ENCODE results near the gene SUSD2.

Gene SUSD2

DNA sequence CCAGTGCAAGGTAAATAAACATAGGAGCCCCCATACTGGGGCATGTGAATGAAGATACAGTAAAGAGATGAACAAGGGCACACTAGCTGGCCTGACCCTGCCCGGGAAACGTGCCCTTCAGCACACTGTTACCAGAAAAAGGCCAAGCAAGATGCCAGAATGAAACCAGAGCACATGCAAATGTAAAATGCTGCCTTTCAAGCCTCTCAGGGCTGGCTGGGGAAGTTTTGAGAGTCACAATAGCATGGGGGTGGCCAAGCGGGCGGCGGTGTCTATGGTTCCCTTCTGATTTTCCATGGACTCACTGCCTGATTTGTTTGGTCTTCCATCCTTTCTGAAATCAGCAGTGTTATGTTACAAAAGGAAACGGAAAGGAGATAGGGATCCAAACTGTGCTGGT is 18.9 kb upstream of the SUSD2 start:
- H3K27me3 ChIP-seq (replicated peaks in 2 of 5; ENCODE audit: control insufficient read depth in 4 of 5, insufficient read depth in 5 of 5, low read length in 4 of 5): no peaks in the 10 kb centered on the region
- POLR2A ChIA-PET: no interaction called here
- H3K36me3 ChIP-seq (ENCODE audit: control insufficient read depth in 4 of 4, insufficient read depth in 4 of 4, low read length in 3 of 4): peaks cover 10 to 93% (median 57%) of the 10 kb centered on the region in 4 experiments
- H3K27ac ChIP-seq (ENCODE audit: insufficient read depth in 1 of 2, low read depth in 1 of 2, low read length in 2 of 2, poor library complexity in 1 of 2, severe bottlenecking in 2 of 2): no peak overlapping the region
- no peak for DNase-seq
- H3K9me3 ChIP-seq (ENCODE audit: control extremely low read depth in 1 of 5, control insufficient read depth in 4 of 5, insufficient read depth in 2 of 5, low read depth in 1 of 5, low read length in 4 of 5): no peaks in the 10 kb centered on the region
- peaks cover 2 to 34% (median 27%) of the 10 kb centered on the region in 4 experiments for H3K4me1 ChIP-seq (ENCODE audit: control extremely low read depth in 1 of 4, control insufficient read depth in 4 of 4, insufficient read depth in 4 of 4, low read length in 3 of 4)
- 94% methylated on average over 6 of the region's 6 CpGs for WGBS (ENCODE audit: insufficient coverage)
- CTCF ChIA-PET: interaction anchor here (0.7 to 55.4 kb wide), 4 partner anchors 1 to 54 kb away, joined by 3 to 1213 read pairs (median 608); partner anchors contain the start of gene SUSD2
- H3K4me3 ChIP-seq (ENCODE audit: control insufficient read depth in 1 of 7, extremely low read depth in 1 of 7, insufficient read depth in 4 of 7, low read depth in 2 of 7, low read length in 6 of 7): no peak overlapping the region

DNA sequence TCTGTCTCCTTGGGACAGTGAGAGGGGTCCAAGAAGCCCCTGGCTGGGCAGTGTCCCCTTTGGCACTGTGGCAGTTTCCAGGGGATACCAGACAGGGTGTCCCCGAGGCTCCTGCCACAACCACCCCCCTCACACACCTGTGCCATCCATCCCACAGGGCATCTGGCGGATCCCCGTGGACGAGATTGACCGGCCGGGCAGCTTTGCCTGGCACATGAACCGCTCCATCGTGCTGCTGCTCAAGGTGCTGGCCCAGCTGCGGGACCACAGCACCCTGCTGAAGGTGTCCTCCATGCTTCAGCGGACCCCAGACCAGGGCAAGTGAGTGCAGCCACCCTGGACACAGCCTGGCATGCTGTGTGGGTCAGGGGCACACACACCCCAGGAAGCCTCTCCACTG is 17.0 kb upstream of the SUSD2 start:
- H3K36me3 ChIP-seq (ENCODE audit: control insufficient read depth in 4 of 4, insufficient read depth in 4 of 4, low read length in 3 of 4): peaks cover 10 to 97% (median 72%) of the 10 kb centered on the region in 4 experiments
- H3K27ac ChIP-seq (ENCODE audit: insufficient read depth in 1 of 2, low read depth in 1 of 2, low read length in 2 of 2, poor library complexity in 1 of 2, severe bottlenecking in 2 of 2): no peak overlapping the region
- ChIA-PET POLR2A (no interaction called here), CTCF (interaction anchor here (43.2 to 55.4 kb wide), 2 partner anchors 0 to 25 kb away, joined by 1213 read pairs; partner anchors contain the start of gene SUSD2)
- H3K9me3 ChIP-seq (ENCODE audit: control extremely low read depth in 1 of 5, control insufficient read depth in 4 of 5, insufficient read depth in 2 of 5, low read depth in 1 of 5, low read length in 4 of 5): no peaks in the 10 kb centered on the region
- peaks cover 0 to 16% (median 9%) of the 10 kb centered on the region in 4 experiments for H3K4me1 ChIP-seq (ENCODE audit: control extremely low read depth in 1 of 4, control insufficient read depth in 4 of 4, insufficient read depth in 4 of 4, low read length in 3 of 4)
- no peak for DNase-seq
- H3K4me3 ChIP-seq (ENCODE audit: control insufficient read depth in 1 of 7, extremely low read depth in 1 of 7, insufficient read depth in 4 of 7, low read depth in 2 of 7, low read length in 6 of 7): no peak overlapping the region
- no peaks in the 10 kb centered on the region for H3K27me3 ChIP-seq (replicated peaks in 2 of 5; ENCODE audit: control insufficient read depth in 4 of 5, insufficient read depth in 5 of 5, low read length in 4 of 5)
- 96% methylated on average over 10 of the region's 10 CpGs for WGBS (ENCODE audit: insufficient coverage)

DNA sequence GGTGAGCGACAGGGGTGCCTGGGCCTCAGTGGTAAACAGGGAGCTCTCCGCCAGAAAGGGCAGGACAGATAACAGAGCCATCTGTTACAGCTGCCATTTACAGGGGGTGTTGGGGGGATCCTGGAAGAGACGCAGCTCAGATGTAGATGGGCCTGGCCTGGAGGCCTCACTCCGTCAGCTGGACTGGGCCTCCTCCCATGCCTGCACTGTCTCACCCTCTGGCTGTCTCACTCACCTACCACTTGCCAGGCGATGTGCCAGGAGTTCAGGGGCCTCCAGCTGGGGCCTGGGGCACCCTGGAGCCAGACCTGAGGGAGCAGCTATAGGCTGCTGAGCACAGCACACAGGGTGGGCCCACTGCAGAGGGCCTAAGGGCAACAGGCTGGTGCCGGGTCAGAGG is 16.3 kb upstream of the SUSD2 start:
- Histone ChIP-seq H3K27ac (ENCODE audit: insufficient read depth in 1 of 2, low read depth in 1 of 2, low read length in 2 of 2, poor library complexity in 1 of 2, severe bottlenecking in 2 of 2) (no peak overlapping the region), H3K36me3 (ENCODE audit: control insufficient read depth in 4 of 4, insufficient read depth in 4 of 4, low read length in 3 of 4) (peaks cover 10 to 97% (median 74%) of the 10 kb centered on the region in 4 experiments), H3K27me3 (replicated peaks in 2 of 5; ENCODE audit: control insufficient read depth in 4 of 5, insufficient read depth in 5 of 5, low read length in 4 of 5) (no peaks in the 10 kb centered on the region), H3K9me3 (ENCODE audit: control extremely low read depth in 1 of 5, control insufficient read depth in 4 of 5, insufficient read depth in 2 of 5, low read depth in 1 of 5, low read length in 4 of 5) (no peaks in the 10 kb centered on the region), H3K4me3 (ENCODE audit: control insufficient read depth in 1 of 7, extremely low read depth in 1 of 7, insufficient read depth in 4 of 7, low read depth in 2 of 7, low read length in 6 of 7) (no peak overlapping the region), H3K4me1 (ENCODE audit: control extremely low read depth in 1 of 4, control insufficient read depth in 4 of 4, insufficient read depth in 4 of 4, low read length in 3 of 4) (peaks cover 0 to 9% (median 2%) of the 10 kb centered on the region in 4 experiments)
- ChIA-PET CTCF (interaction anchor here (1.6 to 55.4 kb wide), 3 partner anchors 1 to 68 kb away, joined by 3 to 1213 read pairs (median 1213); partner anchors contain the start of gene SUSD2), POLR2A (interaction anchor here (0.7 kb wide), 1 partner anchor 35 kb away, joined by 3 read pairs; no protein-coding TSS in a partner anchor)
- WGBS (ENCODE audit: insufficient coverage): 98% methylated on average over 5 of the region's 6 CpGs
- no peak for DNase-seq

GRCh38 chr22:24165673-24166072 is 15.6 kb upstream of the SUSD2 start:
- POLR2A ChIA-PET: no interaction called here
- Histone ChIP-seq H3K4me1 (ENCODE audit: control extremely low read depth in 1 of 4, control insufficient read depth in 4 of 4, insufficient read depth in 4 of 4, low read length in 3 of 4) (peaks cover 0 to 8% (median under 1%) of the 10 kb centered on the region in 4 experiments), H3K9me3 (ENCODE audit: control extremely low read depth in 1 of 5, control insufficient read depth in 4 of 5, insufficient read depth in 2 of 5, low read depth in 1 of 5, low read length in 4 of 5) (no peaks in the 10 kb centered on the region), H3K27me3 (replicated peaks in 2 of 5; ENCODE audit: control insufficient read depth in 4 of 5, insufficient read depth in 5 of 5, low read length in 4 of 5) (no peaks in the 10 kb centered on the region), H3K36me3 (ENCODE audit: control insufficient read depth in 4 of 4, insufficient read depth in 4 of 4, low read length in 3 of 4) (peaks cover 10 to 96% (median 72%) of the 10 kb centered on the region in 4 experiments), H3K27ac (ENCODE audit: insufficient read depth in 1 of 2, low read depth in 1 of 2, low read length in 2 of 2, poor library complexity in 1 of 2, severe bottlenecking in 2 of 2) (no peak overlapping the region), H3K4me3 (ENCODE audit: control insufficient read depth in 1 of 7, extremely low read depth in 1 of 7, insufficient read depth in 4 of 7, low read depth in 2 of 7, low read length in 6 of 7) (no peak overlapping the region)
- no peak for DNase-seq
- CTCF ChIA-PET: interaction anchor here (1.6 to 55.4 kb wide), 3 partner anchors 2 to 67 kb away, joined by 3 to 1213 read pairs (median 1213); partner anchors contain the start of gene SUSD2
- 100% methylated on average over 4 of the region's 5 CpGs for WGBS (ENCODE audit: insufficient coverage)

- H3K36me3 ChIP-seq (ENCODE audit: control insufficient read depth in 4 of 4, insufficient read depth in 4 of 4, low read length in 3 of 4): peaks cover 10 to 97% (median 74%) of the 10 kb centered on the region in 4 experiments
- no peak overlapping the region for H3K27ac ChIP-seq (ENCODE audit: insufficient read depth in 1 of 2, low read depth in 1 of 2, low read length in 2 of 2, poor library complexity in 1 of 2, severe bottlenecking in 2 of 2)
- CTCF ChIA-PET: interaction anchor here (43.2 to 55.4 kb wide), 2 partner anchors 3 to 28 kb away, joined by 1213 read pairs; partner anchors contain the start of gene SUSD2
- POLR2A ChIA-PET: no interaction called here
- no peak for DNase-seq
- H3K9me3 ChIP-seq (ENCODE audit: control extremely low read depth in 1 of 5, control insufficient read depth in 4 of 5, insufficient read depth in 2 of 5, low read depth in 1 of 5, low read length in 4 of 5): no peaks in the 10 kb centered on the region
- 97% methylated on average over 10 of the region's 20 CpGs for WGBS (ENCODE audit: insufficient coverage)
- no peaks in the 10 kb centered on the region for H3K4me1 ChIP-seq (ENCODE audit: control extremely low read depth in 1 of 4, control insufficient read depth in 4 of 4, insufficient read depth in 4 of 4, low read length in 3 of 4)
- no peaks in the 10 kb centered on the region for H3K27me3 ChIP-seq (replicated peaks in 2 of 5; ENCODE audit: control insufficient read depth in 4 of 5, insufficient read depth in 5 of 5, low read length in 4 of 5)
- no peak overlapping the region for H3K4me3 ChIP-seq (ENCODE audit: control insufficient read depth in 1 of 7, extremely low read depth in 1 of 7, insufficient read depth in 4 of 7, low read depth in 2 of 7, low read length in 6 of 7)
These were observed 14.5 kb upstream of the SUSD2 start for GRCh38 chr22:24166811-24167210.

GRCh38 chr22:24169439-24170058 is 11.7 kb upstream of the SUSD2 start:
- no peak for DNase-seq

DNA sequence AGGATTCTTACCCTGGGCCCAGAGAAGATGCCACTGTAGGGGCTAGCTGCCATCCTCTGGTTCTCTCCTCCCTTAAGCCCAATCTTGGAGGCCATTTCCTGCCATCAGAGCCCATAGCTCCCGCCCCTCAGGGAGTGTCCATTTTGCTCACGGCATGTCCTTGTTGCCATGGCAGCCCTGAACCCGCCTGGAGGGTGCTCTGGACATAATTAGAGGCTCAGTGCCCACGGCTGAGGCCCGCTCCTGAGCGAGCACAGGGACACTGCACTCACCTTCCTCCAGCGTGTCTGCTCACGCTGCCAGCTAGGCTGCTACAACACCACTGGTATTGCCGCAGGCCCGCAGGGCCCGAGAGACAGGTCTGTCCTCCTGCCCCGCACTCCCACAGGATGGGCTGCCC is 11.1 kb upstream of the SUSD2 start:
- ChIA-PET POLR2A (no interaction called here), CTCF (interaction anchor here (43.2 kb wide), 1 partner anchor 31 kb away, joined by 1213 read pairs; no protein-coding TSS in a partner anchor)
- WGBS (ENCODE audit: insufficient coverage): 98% methylated on average over 12 of the region's 12 CpGs
- Histone ChIP-seq H3K4me1 (ENCODE audit: control extremely low read depth in 1 of 4, control insufficient read depth in 4 of 4, insufficient read depth in 4 of 4, low read length in 3 of 4) (no peaks in the 10 kb centered on the region), H3K27me3 (replicated peaks in 2 of 5; ENCODE audit: control insufficient read depth in 4 of 5, insufficient read depth in 5 of 5, low read length in 4 of 5) (no peaks in the 10 kb centered on the region), H3K36me3 (ENCODE audit: control insufficient read depth in 4 of 4, insufficient read depth in 4 of 4, low read length in 3 of 4) (peaks cover 13 to 94% (median 71%) of the 10 kb centered on the region in 4 experiments), H3K4me3 (ENCODE audit: control insufficient read depth in 1 of 7, extremely low read depth in 1 of 7, insufficient read depth in 4 of 7, low read depth in 2 of 7, low read length in 6 of 7) (no peak overlapping the region), H3K9me3 (ENCODE audit: control extremely low read depth in 1 of 5, control insufficient read depth in 4 of 5, insufficient read depth in 2 of 5, low read depth in 1 of 5, low read length in 4 of 5) (no peaks in the 10 kb centered on the region), H3K27ac (ENCODE audit: insufficient read depth in 1 of 2, low read depth in 1 of 2, low read length in 2 of 2, poor library complexity in 1 of 2, severe bottlenecking in 2 of 2) (no peak overlapping the region)
- DNase-seq: no peak

More at GRCh38 chr22:24169439-24170058, 11.7 kb upstream of the SUSD2 start:
- Histone ChIP-seq H3K36me3 (ENCODE audit: control insufficient read depth in 4 of 4, insufficient read depth in 4 of 4, low read length in 3 of 4) (peaks cover 10 to 94% (median 74%) of the 10 kb centered on the region in 4 experiments), H3K27ac (ENCODE audit: insufficient read depth in 1 of 2, low read depth in 1 of 2, low read length in 2 of 2, poor library complexity in 1 of 2, severe bottlenecking in 2 of 2) (no peak overlapping the region), H3K27me3 (replicated peaks in 2 of 5; ENCODE audit: control insufficient read depth in 4 of 5, insufficient read depth in 5 of 5, low read length in 4 of 5) (no peaks in the 10 kb centered on the region), H3K4me3 (ENCODE audit: control insufficient read depth in 1 of 7, extremely low read depth in 1 of 7, insufficient read depth in 4 of 7, low read depth in 2 of 7, low read length in 6 of 7) (no peak overlapping the region), H3K9me3 (ENCODE audit: control extremely low read depth in 1 of 5, control insufficient read depth in 4 of 5, insufficient read depth in 2 of 5, low read depth in 1 of 5, low read length in 4 of 5) (no peaks in the 10 kb centered on the region), H3K4me1 (ENCODE audit: control extremely low read depth in 1 of 4, control insufficient read depth in 4 of 4, insufficient read depth in 4 of 4, low read length in 3 of 4) (no peaks in the 10 kb centered on the region)
- 93% methylated on average over 5 of the region's 12 CpGs for WGBS (ENCODE audit: insufficient coverage)
- CTCF ChIA-PET: interaction anchor here (43.2 kb wide), 1 partner anchor 30 kb away, joined by 1213 read pairs; no protein-coding TSS in a partner anchor
- POLR2A ChIA-PET: no interaction called here

All from common myeloid progenitor, CD34-positive (primary cell).